OCI-LY7 (cell line): ENCODE measurements around the gene SLC25A25.

Experiments
- CTCF ChIP-seq: fragments of 200-600 bp; sonication (generic); conservative IDR thresholded peaks from 2 replicates; pipeline ENCODE4 v1.5.1; 2014; ENCODE audit warnings: mild to moderate bottlenecking, antibody characterized with exemption, low read length, moderate library complexity, mixed read lengths
- EZH2phosphoT487 ChIP-seq: fragments of 200-600 bp; sonication (generic); IDR thresholded peaks from 2 replicates; pipeline ENCODE4 v1.6.1; 2018; ENCODE audit warnings: low read depth, borderline replicate concordance, mild to moderate bottlenecking, mixed run types, antibody characterized with exemption, low read length, moderate library complexity, mixed read lengths

GRCh38 chr9:128092199-128092977 is 24.4 kb downstream of the SLC25A25 start:
- TF ChIP-seq CTCF (no peak), EZH2phosphoT487 (no peak)
